Activated naive CD4-positive, alpha-beta T cell treated with anti-CD3 and anti-CD28 coated beads, Interleukin-2, amount 50 U/mL, for 72 hours (primary cell): Measurements from ENCODE around the gene OVCH2. TPM values are rescaled to one million over a fixed set of nuclear protein-coding genes. Genes with fewer than 3 reads are reported as not detected.

Source experiments
- ATAC-seq, 2 donors: fragments of 150-1000 bp; cut with Tn5 transposase; 2 replicates each; pipeline ENCODE4 v1.10.0; 2021; ENCODE audit warnings: mild to moderate bottlenecking in 2 of 2, moderate library complexity in 2 of 2
- DNase-seq, 2 donors: peaks; one replicate each; pipeline ENCODE4 v3.0.0; 2021 to 2022; ENCODE audit warnings: low spot score in 2 of 2
- H3K27ac Mint-ChIP-seq, 2 donors: one replicate each; pipeline ENCODE4 v1.8.0; 2022; ENCODE audit warnings: mild to moderate bottlenecking in 2 of 2, mixed read lengths in 2 of 2
- H3K36me3 Mint-ChIP-seq, 2 donors: one replicate each; pipeline ENCODE4 v1.8.0; 2022; ENCODE audit warnings: mixed read lengths in 2 of 2
- H3K9me3 Mint-ChIP-seq, 2 donors: one replicate each; pipeline ENCODE4 v1.8.0; 2022; ENCODE audit warnings: mixed read lengths in 2 of 2
- total RNA-seq, 2 donors: library from RNA; stranded (reverse); gene quantifications; one replicate each; pipeline ENCODE4 v1.2.3, GENCODE V29; 2022

The OVCH2 gene
- total RNA-seq, 2 donors from 2014 or later: not detected

- H3K36me3 Mint-ChIP-seq: peaks cover 9 to 26% of the 10 kb centered on the region in 2 donors
- peaks cover 0 to 6% of the 10 kb centered on the region in 2 donors for H3K9me3 Mint-ChIP-seq
- DNase-seq (no peak), ATAC-seq (no peak)
- no peak overlapping the region for H3K27ac Mint-ChIP-seq
These were observed 50.7 kb downstream of the OVCH2 start for GRCh38 chr11:7655253-7656217.

DNA sequence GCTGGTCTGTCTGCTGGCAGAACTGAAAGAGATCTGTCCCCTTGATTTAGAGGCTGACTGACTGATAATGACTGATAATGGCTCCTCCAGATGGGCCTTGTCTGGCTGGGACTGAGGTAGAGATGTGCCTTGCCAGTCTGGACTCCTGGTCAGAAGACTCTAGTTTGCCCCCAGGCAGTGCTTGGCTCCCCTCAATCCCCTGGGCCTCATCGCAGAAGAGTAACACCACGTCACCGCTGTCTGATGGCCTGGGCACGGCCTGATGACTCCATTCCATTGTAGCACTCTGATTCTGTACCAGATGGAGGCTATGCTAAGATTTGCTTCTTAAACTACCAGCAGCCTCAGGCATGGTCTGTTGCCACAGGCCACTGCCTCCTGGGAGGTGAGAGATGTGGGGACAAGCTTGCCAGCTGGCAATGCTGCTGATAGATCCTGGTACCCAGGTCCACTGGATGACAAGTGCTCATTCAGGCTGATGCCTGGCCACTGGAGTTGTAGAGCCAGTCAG, 52.0 kb downstream of the OVCH2 start:
- Mint-ChIP-seq H3K36me3 (peaks cover 9 to 31% of the 10 kb centered on the region in 2 donors), H3K9me3 (peaks cover 0 to 6% of the 10 kb centered on the region in 2 donors), H3K27ac (peak overlapping the region in 1 of 2 donors; percentile 55)
- DNase-seq (no peak), ATAC-seq (no peak)

- no peak for DNase-seq
- ATAC-seq: no peak
- Mint-ChIP-seq H3K9me3 (no peaks in the 10 kb centered on the region), H3K27ac (no peak overlapping the region), H3K36me3 (peaks cover 0 to 22% of the 10 kb centered on the region in 2 donors)
These were observed 54.6 kb downstream of the OVCH2 start for GRCh38 chr11:7651700-7652099.

- no peak for ATAC-seq
- no peaks in the 10 kb centered on the region for H3K9me3 Mint-ChIP-seq
- DNase-seq: no peak
- H3K36me3 Mint-ChIP-seq: peaks cover 0 to 19% of the 10 kb centered on the region in 2 donors
- H3K27ac Mint-ChIP-seq: no peak overlapping the region
These were observed 55.1 kb downstream of the OVCH2 start for GRCh38 chr11:7651140-7651551.

GRCh38 chr11:7648264-7648663, 58.0 kb downstream of the OVCH2 start:
- ATAC-seq (no peak), DNase-seq (no peak)
- no peak overlapping the region for H3K27ac Mint-ChIP-seq
- H3K9me3 Mint-ChIP-seq: no peaks in the 10 kb centered on the region
- H3K36me3 Mint-ChIP-seq: peaks cover 0 to 10% of the 10 kb centered on the region in 2 donors

DNA sequence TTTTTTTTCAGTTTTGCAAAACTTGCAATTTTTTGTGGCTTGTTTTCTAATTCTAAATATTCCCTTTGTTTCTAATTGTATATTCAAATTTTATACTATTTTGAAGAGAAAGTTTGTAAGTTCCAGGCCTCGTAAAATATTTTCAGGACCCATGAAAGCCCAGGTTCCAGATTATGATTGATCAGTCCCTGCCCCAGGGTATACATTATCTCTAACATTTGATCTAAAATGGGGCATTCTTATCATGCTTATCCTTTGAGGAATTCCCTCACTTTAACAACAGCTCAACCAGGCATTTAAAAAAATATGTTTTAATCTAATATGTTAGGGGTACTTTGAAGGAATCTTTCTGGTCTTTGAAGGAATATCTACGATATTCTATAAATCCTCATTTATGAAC, 59.4 kb downstream of the OVCH2 start:
- Mint-ChIP-seq H3K9me3 (no peaks in the 10 kb centered on the region), H3K27ac (no peak overlapping the region), H3K36me3 (peaks cover 0 to 6% of the 10 kb centered on the region in 2 donors)
- ATAC-seq: no peak
- DNase-seq: no peak

DNA sequence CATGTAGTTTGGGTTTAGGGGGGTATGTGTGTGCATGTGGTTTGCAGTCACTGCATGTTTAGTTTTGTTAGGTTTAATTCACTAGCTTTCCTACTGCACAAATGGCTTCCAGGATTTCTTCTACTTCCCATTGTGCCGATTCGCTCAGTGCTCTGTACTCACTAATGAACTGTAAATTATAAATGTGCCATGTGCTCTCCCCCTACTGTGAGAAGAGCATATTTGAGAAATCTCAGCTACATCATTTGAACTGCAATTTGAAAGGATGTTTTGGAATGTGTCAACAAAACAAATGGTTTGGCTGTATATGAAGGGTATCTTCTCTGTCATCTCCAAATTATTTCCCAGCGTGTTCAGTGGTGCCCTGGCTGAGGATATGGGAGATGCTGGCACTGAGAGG, 61.1 kb downstream of the OVCH2 start:
- DNase-seq (no peak), ATAC-seq (no peak)
- H3K36me3 Mint-ChIP-seq: peaks cover 0 to 6% of the 10 kb centered on the region in 2 donors
- no peaks in the 10 kb centered on the region for H3K9me3 Mint-ChIP-seq
- peak overlapping the region in 1 of 2 donors; percentile 58 for H3K27ac Mint-ChIP-seq

- ATAC-seq (no peak), DNase-seq (no peak)
- H3K9me3 Mint-ChIP-seq: no peaks in the 10 kb centered on the region
- H3K27ac Mint-ChIP-seq: peak overlapping the region in 1 of 2 donors; percentile 50
- H3K36me3 Mint-ChIP-seq: no peaks in the 10 kb centered on the region
These were observed 63.0 kb downstream of the OVCH2 start for GRCh38 chr11:7643314-7643713.

DNA sequence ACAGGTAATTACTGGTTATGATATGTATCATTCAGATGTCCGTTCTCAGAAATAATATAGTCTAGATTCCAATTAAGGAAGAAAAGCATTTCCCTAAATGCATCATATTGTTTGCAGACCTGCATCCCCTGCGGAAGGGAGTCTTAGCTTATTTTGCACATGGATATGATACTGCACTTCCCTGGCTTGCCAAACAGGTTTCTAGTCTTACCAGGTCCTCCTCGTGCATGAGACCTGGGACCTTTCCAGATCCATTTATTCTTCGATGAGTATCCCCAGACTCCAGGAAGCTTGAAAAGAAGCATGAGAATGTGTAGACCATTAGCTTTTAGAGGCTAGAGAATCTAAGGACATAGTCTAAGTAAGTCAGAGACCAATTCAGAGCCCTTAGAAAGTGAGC, 63.5 kb downstream of the OVCH2 start:
- ATAC-seq: no peak
- no peaks in the 10 kb centered on the region for H3K9me3 Mint-ChIP-seq
- no peak for DNase-seq
- no peaks in the 10 kb centered on the region for H3K36me3 Mint-ChIP-seq
- no peak overlapping the region for H3K27ac Mint-ChIP-seq

DNA sequence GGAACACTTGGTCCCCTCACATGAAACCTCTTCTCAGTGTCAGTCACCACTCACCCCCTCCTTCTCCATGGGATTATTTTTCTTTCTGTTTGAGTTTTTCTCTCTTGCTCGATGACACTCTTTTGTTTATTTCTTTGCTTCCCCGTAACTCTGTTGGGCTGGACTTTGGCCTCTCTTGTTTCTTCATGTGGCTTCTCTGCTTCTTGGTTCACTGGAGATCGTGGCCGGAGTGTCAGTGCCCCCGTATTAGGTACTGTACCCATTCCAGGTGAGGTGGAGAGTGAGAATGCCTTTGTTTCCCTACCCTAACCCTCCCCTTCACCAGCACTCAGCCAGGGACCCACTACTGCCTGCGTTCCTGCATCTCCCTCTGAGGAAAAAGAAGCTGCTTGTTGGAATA, 65.5 kb downstream of the OVCH2 start:
- H3K27ac Mint-ChIP-seq: peak overlapping the region in 1 of 2 donors; percentile 38

DNA sequence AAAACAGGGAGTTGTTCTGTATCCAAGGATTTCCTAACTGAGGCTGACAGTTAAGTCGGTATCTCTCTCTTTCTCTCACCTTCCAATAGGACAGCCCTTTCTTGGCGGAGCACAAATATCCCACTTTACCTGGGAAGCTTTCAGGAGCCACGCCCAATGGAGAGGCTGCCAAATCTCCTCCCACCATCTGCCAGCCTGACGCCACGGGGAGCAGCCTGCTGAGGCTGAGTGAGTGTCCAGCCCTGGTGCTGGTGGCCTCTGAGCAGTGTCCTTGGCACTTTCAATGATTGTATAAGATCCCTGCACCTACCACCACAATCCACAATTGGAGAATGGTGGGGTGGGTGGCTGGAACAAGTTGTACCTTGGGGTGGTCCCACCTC, 66.6 kb downstream of the OVCH2 start:
- DNase-seq (no peak), ATAC-seq (no peak)
- Mint-ChIP-seq H3K9me3 (no peaks in the 10 kb centered on the region), H3K27ac (no peak overlapping the region), H3K36me3 (no peaks in the 10 kb centered on the region)

More for the DNA sequence above, 65.5 kb downstream of the OVCH2 start:
- H3K9me3 Mint-ChIP-seq: no peaks in the 10 kb centered on the region
- no peak for DNase-seq
- ATAC-seq: no peak
- H3K36me3 Mint-ChIP-seq: no peaks in the 10 kb centered on the region

Other genes starting within 250 kb of the OVCH2 start
- not detected for gene OLFML1, start 221.0 kb downstream of the OVCH2 start, total RNA-seq
- gene PPFIBP2, start 192.5 kb downstream of the OVCH2 start, total RNA-seq: 10 to 100 TPM; 13.7 to 19.9 TPM
- 10 to 100 TPM in 1 of 2 donors, under 1 TPM in 1; 0.77 to 26.9 TPM for gene CYB5R2, start 33.0 kb downstream of the OVCH2 start, total RNA-seq
- not detected for gene OR5P2, start 90.5 kb upstream of the OVCH2 start, total RNA-seq
- gene OR5P3, start 124.4 kb upstream of the OVCH2 start, total RNA-seq: not detected
- gene OR10A6, start 224.8 kb upstream of the OVCH2 start, total RNA-seq: not detected
- not detected for gene OR10A3, start 235.2 kb upstream of the OVCH2 start, total RNA-seq